CD4-positive, alpha-beta T cell (primary cell): ENCODE measurements around the gene CPEB2. TPM values are rescaled to one million over a fixed set of nuclear protein-coding genes. Genes with fewer than 3 reads are reported as not detected.

ENCODE experiments used
- ATAC-seq: fragments of 200-7000 bp; cut with Tn5 transposase; one replicate; pipeline ENCODE4 v1.10.0; 2022; ENCODE audit warnings: mild to moderate bottlenecking; ENCODE audit not compliant: poor library complexity
- CTCF ChIA-PET: fragments of 350-600 bp; sonication (Branson Sonifier 250); formaldehyde crosslinking; loops from one replicate; lab custom pipeline; 2021; ENCODE audit warnings: antibody characterized with exemption, inconsistent platforms; lab: Charles Lee
- POLR2A ChIA-PET: fragments of 350-600 bp; sonication (Branson Sonifier 250); formaldehyde crosslinking; loops from one replicate; lab custom pipeline; 2021; ENCODE audit warnings: antibody characterized with exemption, inconsistent platforms; lab: Charles Lee
- DNase-seq, 14 experiments: peaks; one replicate each; pipeline ENCODE4 v3.0.0-alpha.2; 2013 to 2020; ENCODE audit warnings: mixed read lengths in 2 of 14
- H3K27ac ChIP-seq, 2 donors: one replicate each; pipeline versions ENCODE4 v1.5.1 to v1.7.0; 2013; ENCODE audit warnings: low read length in 2 of 2, low read depth in 1 of 2, mild to moderate bottlenecking in 1 of 2
- H3K27me3 ChIP-seq, 2 experiments: 1 replicate in 1 of 2; 2 replicates in 1 of 2; pipeline versions ENCODE4 v1.6.1 to v1.7.0; 2013; ENCODE audit warnings: low read length in 2 of 2, control low read depth in 1 of 2, mild to moderate bottlenecking in 1 of 2, moderate library complexity in 1 of 2; ENCODE audit not compliant: insufficient read depth in 2 of 2, control insufficient read depth in 1 of 2
- H3K36me3 ChIP-seq: one replicate; pipeline ENCODE4 v1.6.1; 2013; ENCODE audit warnings: low read length, control low read depth; ENCODE audit not compliant: insufficient read depth
- H3K4me1 ChIP-seq: one replicate; pipeline ENCODE4 v1.6.1; 2013; ENCODE audit warnings: low read length, control low read depth; ENCODE audit not compliant: insufficient read depth
- H3K4me3 ChIP-seq: one replicate; pipeline ENCODE4 v1.5.1; 2013; ENCODE audit warnings: mild to moderate bottlenecking, low read length, moderate library complexity
- H3K9me3 ChIP-seq, 2 experiments: 1 replicate in 1 of 2; 2 replicates in 1 of 2; pipeline versions ENCODE4 v1.6.1 to v1.7.0; 2013; ENCODE audit warnings: low read length in 2 of 2, mild to moderate bottlenecking in 2 of 2, control low read depth in 1 of 2, moderate library complexity in 1 of 2; ENCODE audit not compliant: control insufficient read depth in 1 of 2, insufficient read depth in 1 of 2
- H3K27ac Mint-ChIP-seq: one replicate; pipeline ENCODE4 v1.8.0; 2020; ENCODE audit warnings: mixed read lengths
- H3K27me3 Mint-ChIP-seq: one replicate; pipeline ENCODE4 v1.8.0; 2021; ENCODE audit warnings: mixed read lengths
- H3K36me3 Mint-ChIP-seq: one replicate; pipeline ENCODE4 v1.8.0; 2021; ENCODE audit warnings: low read depth, mixed read lengths
- H3K4me1 Mint-ChIP-seq: one replicate; pipeline ENCODE4 v1.8.0; 2021; ENCODE audit warnings: low read depth, mixed read lengths
- H3K4me3 Mint-ChIP-seq: one replicate; pipeline ENCODE4 v1.8.0; 2020; ENCODE audit warnings: mild to moderate bottlenecking, mixed read lengths
- H3K9me3 Mint-ChIP-seq: one replicate; pipeline ENCODE4 v1.8.0; 2020; ENCODE audit warnings: mixed read lengths
- intact Hi-C, 2 experiments: fragments of 100-400 bp; cut with DNase I in 1 of 2; cut with micrococcal nuclease in 1 of 2; formaldehyde crosslinking; loops; one replicate each; pipeline versions ENCODE4 v1.15.1 to v1.9.0; 2023 to 2025; cut with DNase I, micrococcal nuclease
- total RNA-seq, 174 experiments: library from RNA in 2 of 174; stranded (reverse) in 2 of 174; gene quantifications; one replicate each; pipeline ENCODE4 v1.2.3 and lab custom pipeline; 2021 to 2026
- TF ChIP-seq, protein P1 (sequence below): fragments of 200-600 bp; IDR thresholded peaks from one replicate; pipeline ENCODE4 v1.8.0; 2022; ENCODE audit warnings: antibody characterized with exemption, mild to moderate bottlenecking

Gene CPEB2
- total RNA-seq, 2 experiments from 2014 or later = 26.4 to 27.0 TPM

GRCh38 chr4:15060213-15060612 is 57.9 kb downstream of the CPEB2 start:
- H3K36me3 ChIP-seq = peaks cover 64% of the 10 kb centered on the region
- H3K4me1 Mint-ChIP-seq = no peaks in the 10 kb centered on the region
- H3K36me3 Mint-ChIP-seq = peaks cover 16% of the 10 kb centered on the region
- ATAC-seq = no peak
- H3K4me3 Mint-ChIP-seq = no peak overlapping the region
- H3K27me3 Mint-ChIP-seq = no peaks in the 10 kb centered on the region
- H3K4me3 ChIP-seq = no peak overlapping the region
- H3K9me3 Mint-ChIP-seq = no peaks in the 10 kb centered on the region
- no peaks in the 10 kb centered on the region for H3K9me3 ChIP-seq
- H3K27me3 ChIP-seq = no peaks in the 10 kb centered on the region
- TF ChIP-seq, protein P1, sequence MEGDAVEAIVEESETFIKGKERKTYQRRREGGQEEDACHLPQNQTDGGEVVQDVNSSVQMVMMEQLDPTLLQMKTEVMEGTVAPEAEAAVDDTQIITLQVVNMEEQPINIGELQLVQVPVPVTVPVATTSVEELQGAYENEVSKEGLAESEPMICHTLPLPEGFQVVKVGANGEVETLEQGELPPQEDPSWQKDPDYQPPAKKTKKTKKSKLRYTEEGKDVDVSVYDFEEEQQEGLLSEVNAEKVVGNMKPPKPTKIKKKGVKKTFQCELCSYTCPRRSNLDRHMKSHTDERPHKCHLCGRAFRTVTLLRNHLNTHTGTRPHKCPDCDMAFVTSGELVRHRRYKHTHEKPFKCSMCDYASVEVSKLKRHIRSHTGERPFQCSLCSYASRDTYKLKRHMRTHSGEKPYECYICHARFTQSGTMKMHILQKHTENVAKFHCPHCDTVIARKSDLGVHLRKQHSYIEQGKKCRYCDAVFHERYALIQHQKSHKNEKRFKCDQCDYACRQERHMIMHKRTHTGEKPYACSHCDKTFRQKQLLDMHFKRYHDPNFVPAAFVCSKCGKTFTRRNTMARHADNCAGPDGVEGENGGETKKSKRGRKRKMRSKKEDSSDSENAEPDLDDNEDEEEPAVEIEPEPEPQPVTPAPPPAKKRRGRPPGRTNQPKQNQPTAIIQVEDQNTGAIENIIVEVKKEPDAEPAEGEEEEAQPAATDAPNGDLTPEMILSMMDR = no peak
- ChIA-PET CTCF (no interaction called here), POLR2A (no interaction called here)
- no peak overlapping the region for H3K27ac Mint-ChIP-seq
- no peak for DNase-seq
- H3K27ac ChIP-seq = no peak overlapping the region
- H3K4me1 ChIP-seq = no peaks in the 10 kb centered on the region
- intact Hi-C loops = no loop called here

GRCh38 chr4:15063341-15063740 is 61.1 kb downstream of the CPEB2 start:
- Histone ChIP-seq H3K9me3 (no peaks in the 10 kb centered on the region), H3K27ac (no peak overlapping the region), H3K36me3 (peaks cover 55% of the 10 kb centered on the region), H3K4me3 (no peak overlapping the region), H3K27me3 (no peaks in the 10 kb centered on the region), H3K4me1 (no peaks in the 10 kb centered on the region)
- no peaks in the 10 kb centered on the region for H3K4me1 Mint-ChIP-seq
- ChIA-PET POLR2A (no interaction called here), CTCF (no interaction called here)
- H3K9me3 Mint-ChIP-seq = no peaks in the 10 kb centered on the region
- intact Hi-C loops = no loop called here
- DNase-seq (no peak), ATAC-seq (no peak)
- no peaks in the 10 kb centered on the region for H3K27me3 Mint-ChIP-seq
- H3K36me3 Mint-ChIP-seq = peaks cover 35% of the 10 kb centered on the region
- TF ChIP-seq, protein P1 = no peak
- no peak overlapping the region for H3K27ac Mint-ChIP-seq
- H3K4me3 Mint-ChIP-seq = no peak overlapping the region

DNA sequence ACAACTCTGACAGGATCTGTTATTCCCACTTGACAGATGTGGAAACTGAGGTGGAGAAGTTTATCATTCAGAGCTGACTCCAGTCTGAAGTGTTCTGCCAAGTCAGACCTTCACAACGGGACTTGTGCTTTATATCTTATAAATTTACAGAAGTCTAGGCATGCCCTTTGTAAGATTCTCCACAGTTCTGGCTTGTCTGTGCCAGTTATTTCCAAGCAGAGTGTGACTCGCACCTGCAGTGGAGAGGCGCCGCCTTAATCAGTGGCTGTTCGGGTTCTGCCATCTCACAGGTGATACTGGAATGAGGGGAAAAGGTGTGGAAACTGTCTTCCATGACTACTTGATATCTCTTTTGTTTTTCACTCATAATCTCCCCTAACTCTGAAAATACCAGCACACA is 63.2 kb downstream of the CPEB2 start:
- Histone ChIP-seq H3K4me1 (no peaks in the 10 kb centered on the region), H3K36me3 (peaks cover 34% of the 10 kb centered on the region), H3K27ac (no peak overlapping the region), H3K9me3 (no peaks in the 10 kb centered on the region), H3K4me3 (no peak overlapping the region), H3K27me3 (no peaks in the 10 kb centered on the region)
- POLR2A ChIA-PET = no interaction called here
- TF ChIP-seq, protein P1 = no peak
- H3K9me3 Mint-ChIP-seq = no peaks in the 10 kb centered on the region
- H3K27me3 Mint-ChIP-seq = no peaks in the 10 kb centered on the region
- H3K36me3 Mint-ChIP-seq = peaks cover 35% of the 10 kb centered on the region
- H3K4me3 Mint-ChIP-seq = no peak overlapping the region
- no peak overlapping the region for H3K27ac Mint-ChIP-seq
- intact Hi-C loops = no loop called here
- CTCF ChIA-PET = no interaction called here
- DNase-seq = no peak
- no peak for ATAC-seq
- H3K4me1 Mint-ChIP-seq = no peaks in the 10 kb centered on the region
